ENCODE measurements around the gene GNAO1. TPM values are rescaled to one million over a fixed set of nuclear protein-coding genes. Genes with fewer than 3 reads are reported as not detected.
"Not testable (repeated sequence)": the region's sequence is repeated elsewhere in the genome, so short reads cannot be mapped to it uniquely, and the experiment has no call there.

The GNAO1 gene
- total and polyA plus RNA-seq, 4 donors, result 34.4 to 331 (median 177) TPM

GRCh38 chr16:56372013-56372634 is 180.8 kb downstream of the GNAO1 start:
- Histone ChIP-seq H3K4me3 (ENCODE audit: low read depth, low read length) (no peak overlapping the region), H3K27me3 (ENCODE audit: control insufficient read depth, insufficient read depth, low read length) (no peaks in the 10 kb centered on the region), H3K27ac (ENCODE audit: low read depth, low read length) (no peak overlapping the region), H3K9me3 (ENCODE audit: control insufficient read depth, insufficient read depth, low read length) (no peaks in the 10 kb centered on the region), H3K4me1 (ENCODE audit: control insufficient read depth, insufficient read depth, low read length) (peaks cover 3% of the 10 kb centered on the region), H3K36me3 (ENCODE audit: control insufficient read depth, insufficient read depth, low read length) (peaks cover 10% of the 10 kb centered on the region)
- DNase-seq (ENCODE audit: low read depth in 4 of 6, low spot score in 6 of 6), result no peak
- WGBS (ENCODE audit: insufficient coverage), result 83% methylated on average over 4 of the region's 7 CpGs

GRCh38 chr16:56373003-56373402 is 181.7 kb downstream of the GNAO1 start:
- no peak overlapping the region for H3K27ac ChIP-seq (ENCODE audit: low read depth, low read length)
- H3K4me1 ChIP-seq (ENCODE audit: control insufficient read depth, insufficient read depth, low read length), result peaks cover 3% of the 10 kb centered on the region
- H3K27me3 ChIP-seq (ENCODE audit: control insufficient read depth, insufficient read depth, low read length), result no peaks in the 10 kb centered on the region
- WGBS (ENCODE audit: insufficient coverage), result no CpG with 5 or more reads among the region's 4 CpGs
- DNase-seq (ENCODE audit: low read depth in 4 of 6, low spot score in 6 of 6), result no peak
- H3K36me3 ChIP-seq (ENCODE audit: control insufficient read depth, insufficient read depth, low read length), result peaks cover 6% of the 10 kb centered on the region
- no peak overlapping the region for H3K4me3 ChIP-seq (ENCODE audit: low read depth, low read length)
- no peaks in the 10 kb centered on the region for H3K9me3 ChIP-seq (ENCODE audit: control insufficient read depth, insufficient read depth, low read length)

GRCh38 chr16:56375792-56376191 is 184.5 kb downstream of the GNAO1 start:
- not testable (repeated sequence) for H3K9me3 ChIP-seq (ENCODE audit: control insufficient read depth, insufficient read depth, low read length); DNase-seq (ENCODE audit: low read depth in 4 of 6, low spot score in 6 of 6); H3K4me3 ChIP-seq (ENCODE audit: low read depth, low read length); H3K4me1 ChIP-seq (ENCODE audit: control insufficient read depth, insufficient read depth, low read length); H3K27ac ChIP-seq (ENCODE audit: low read depth, low read length); H3K36me3 ChIP-seq (ENCODE audit: control insufficient read depth, insufficient read depth, low read length); H3K27me3 ChIP-seq (ENCODE audit: control insufficient read depth, insufficient read depth, low read length)
- WGBS (ENCODE audit: insufficient coverage), result no CpG with 5 or more reads among the region's 6 CpGs

- H3K27ac ChIP-seq (ENCODE audit: low read depth, low read length); H3K27me3 ChIP-seq (ENCODE audit: control insufficient read depth, insufficient read depth, low read length); H3K9me3 ChIP-seq (ENCODE audit: control insufficient read depth, insufficient read depth, low read length); DNase-seq (ENCODE audit: low read depth in 4 of 6, low spot score in 6 of 6); H3K4me1 ChIP-seq (ENCODE audit: control insufficient read depth, insufficient read depth, low read length); H3K4me3 ChIP-seq (ENCODE audit: low read depth, low read length): not testable (repeated sequence)
- WGBS (ENCODE audit: insufficient coverage), result 100% methylated on average over 1 of the region's 6 CpGs
- H3K36me3 ChIP-seq (ENCODE audit: control insufficient read depth, insufficient read depth, low read length), result peaks cover 22% of the 10 kb centered on the region
These were observed 187.8 kb downstream of the GNAO1 start for GRCh38 chr16:56379044-56379443.

GRCh38 chr16:56380778-56381485 is 189.6 kb downstream of the GNAO1 start:
- no CpG with 5 or more reads among the region's 3 CpGs for WGBS (ENCODE audit: insufficient coverage)
- not testable (repeated sequence) for H3K4me1 ChIP-seq (ENCODE audit: control insufficient read depth, insufficient read depth, low read length); H3K4me3 ChIP-seq (ENCODE audit: low read depth, low read length); H3K27ac ChIP-seq (ENCODE audit: low read depth, low read length); H3K9me3 ChIP-seq (ENCODE audit: control insufficient read depth, insufficient read depth, low read length); DNase-seq (ENCODE audit: low read depth in 4 of 6, low spot score in 6 of 6); H3K27me3 ChIP-seq (ENCODE audit: control insufficient read depth, insufficient read depth, low read length)
- peaks cover 35% of the 10 kb centered on the region for H3K36me3 ChIP-seq (ENCODE audit: control insufficient read depth, insufficient read depth, low read length)

GRCh38 chr16:56382459-56382858 is 191.2 kb downstream of the GNAO1 start:
- no CpG with 5 or more reads among the region's 4 CpGs for WGBS (ENCODE audit: insufficient coverage)
- no peaks in the 10 kb centered on the region for H3K27me3 ChIP-seq (ENCODE audit: control insufficient read depth, insufficient read depth, low read length)
- no peak for DNase-seq (ENCODE audit: low read depth in 4 of 6, low spot score in 6 of 6)
- H3K36me3 ChIP-seq (ENCODE audit: control insufficient read depth, insufficient read depth, low read length), result peaks cover 38% of the 10 kb centered on the region
- no peak overlapping the region for H3K4me3 ChIP-seq (ENCODE audit: low read depth, low read length)
- no peak overlapping the region for H3K27ac ChIP-seq (ENCODE audit: low read depth, low read length)
- H3K9me3 ChIP-seq (ENCODE audit: control insufficient read depth, insufficient read depth, low read length), result no peaks in the 10 kb centered on the region
- no peaks in the 10 kb centered on the region for H3K4me1 ChIP-seq (ENCODE audit: control insufficient read depth, insufficient read depth, low read length)

GRCh38 chr16:56382901-56383355 is 191.6 kb downstream of the GNAO1 start:
- no peak overlapping the region for H3K4me3 ChIP-seq (ENCODE audit: low read depth, low read length)
- no peaks in the 10 kb centered on the region for H3K27me3 ChIP-seq (ENCODE audit: control insufficient read depth, insufficient read depth, low read length)
- WGBS (ENCODE audit: insufficient coverage), result 91% methylated on average over 4 of the region's 5 CpGs
- no peaks in the 10 kb centered on the region for H3K9me3 ChIP-seq (ENCODE audit: control insufficient read depth, insufficient read depth, low read length)
- H3K4me1 ChIP-seq (ENCODE audit: control insufficient read depth, insufficient read depth, low read length), result no peaks in the 10 kb centered on the region
- no peak for DNase-seq (ENCODE audit: low read depth in 4 of 6, low spot score in 6 of 6)
- H3K36me3 ChIP-seq (ENCODE audit: control insufficient read depth, insufficient read depth, low read length), result peaks cover 38% of the 10 kb centered on the region
- no peak overlapping the region for H3K27ac ChIP-seq (ENCODE audit: low read depth, low read length)

GRCh38 chr16:56384074-56384721 is 192.9 kb downstream of the GNAO1 start:
- no peaks in the 10 kb centered on the region for H3K4me1 ChIP-seq (ENCODE audit: control insufficient read depth, insufficient read depth, low read length)
- DNase-seq (ENCODE audit: low read depth in 4 of 6, low spot score in 6 of 6), result no peak
- no peak overlapping the region for H3K4me3 ChIP-seq (ENCODE audit: low read depth, low read length)
- 96% methylated on average over 2 of the region's 4 CpGs for WGBS (ENCODE audit: insufficient coverage)
- no peaks in the 10 kb centered on the region for H3K27me3 ChIP-seq (ENCODE audit: control insufficient read depth, insufficient read depth, low read length)
- no peaks in the 10 kb centered on the region for H3K9me3 ChIP-seq (ENCODE audit: control insufficient read depth, insufficient read depth, low read length)
- no peak overlapping the region for H3K27ac ChIP-seq (ENCODE audit: low read depth, low read length)
- peaks cover 41% of the 10 kb centered on the region for H3K36me3 ChIP-seq (ENCODE audit: control insufficient read depth, insufficient read depth, low read length)

GRCh38 chr16:56387396-56387795 is 196.1 kb downstream of the GNAO1 start:
- Histone ChIP-seq H3K27me3 (ENCODE audit: control insufficient read depth, insufficient read depth, low read length) (no peaks in the 10 kb centered on the region), H3K4me3 (ENCODE audit: low read depth, low read length) (no peak overlapping the region), H3K27ac (ENCODE audit: low read depth, low read length) (no peak overlapping the region), H3K9me3 (ENCODE audit: control insufficient read depth, insufficient read depth, low read length) (no peaks in the 10 kb centered on the region), H3K4me1 (ENCODE audit: control insufficient read depth, insufficient read depth, low read length) (no peaks in the 10 kb centered on the region), H3K36me3 (ENCODE audit: control insufficient read depth, insufficient read depth, low read length) (peaks cover 48% of the 10 kb centered on the region)
- no CpG with 5 or more reads among the region's 3 CpGs for whole genome bisulfite sequencing (ENCODE audit: insufficient coverage)
- no peak for DNase-seq (ENCODE audit: low read depth in 4 of 6, low spot score in 6 of 6)

GRCh38 chr16:56388209-56388608 is 196.9 kb downstream of the GNAO1 start:
- peaks cover 44% of the 10 kb centered on the region for H3K36me3 ChIP-seq (ENCODE audit: control insufficient read depth, insufficient read depth, low read length)
- H3K4me1 ChIP-seq (ENCODE audit: control insufficient read depth, insufficient read depth, low read length), result no peaks in the 10 kb centered on the region
- no peak for DNase-seq (ENCODE audit: low read depth in 4 of 6, low spot score in 6 of 6)

More at GRCh38 chr16:56388209-56388608, 196.9 kb downstream of the GNAO1 start:
- H3K9me3 ChIP-seq (ENCODE audit: control insufficient read depth, insufficient read depth, low read length), result no peaks in the 10 kb centered on the region
- H3K27ac ChIP-seq (ENCODE audit: low read depth, low read length), result no peak overlapping the region
- H3K27me3 ChIP-seq (ENCODE audit: control insufficient read depth, insufficient read depth, low read length), result no peaks in the 10 kb centered on the region
- no peak overlapping the region for H3K4me3 ChIP-seq (ENCODE audit: low read depth, low read length)

Data from spinal cord (tissue), 10 donors.